ENCODE results near the gene PBLD.
A peak's percentile ranks its signal among the peaks of the same experiment; 100 is the strongest.
"Not testable (repeated sequence)": the region's sequence is repeated elsewhere in the genome, so short reads cannot be mapped to it uniquely, and the experiment has no call there.

The PBLD gene

DNA sequence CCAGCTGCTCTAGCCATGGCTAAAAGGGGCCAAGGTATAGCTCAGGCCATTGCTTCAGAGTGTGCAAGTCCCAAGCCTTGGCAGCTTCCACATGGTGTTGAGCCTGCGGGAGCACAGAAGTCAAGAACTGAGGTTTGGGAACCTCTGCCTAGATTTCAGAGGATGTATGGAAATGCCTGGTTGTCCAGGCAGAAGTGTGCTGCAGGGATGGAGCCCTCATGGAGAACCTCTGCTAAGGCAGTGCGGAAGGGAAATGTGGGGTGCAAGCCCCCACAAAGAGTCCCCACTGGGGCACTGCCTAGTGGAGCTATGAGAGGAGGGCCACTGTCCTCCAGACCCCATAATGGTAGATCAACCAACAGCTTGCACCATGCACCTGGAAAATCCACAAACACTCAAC is 54.9 kb downstream of the PBLD start:
- not testable (repeated sequence) for DNase-seq

DNA sequence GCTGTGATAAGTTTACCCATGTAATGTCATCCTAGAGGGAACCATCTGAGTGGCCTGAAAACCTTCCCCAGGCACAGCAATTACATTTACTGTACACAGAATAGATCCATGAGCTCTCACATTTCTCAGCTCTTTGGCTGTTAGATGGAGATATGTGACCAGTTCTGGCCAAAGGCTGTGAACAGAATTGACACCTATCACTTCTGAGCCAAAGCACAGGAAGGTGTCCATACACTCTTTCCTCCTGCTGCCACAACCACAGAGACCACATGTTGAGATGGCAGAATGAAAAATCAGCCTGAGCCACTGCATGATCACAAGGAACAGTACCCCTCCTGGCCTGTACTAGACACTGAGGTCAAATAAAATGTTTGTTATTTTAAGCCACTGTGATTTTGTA is 56.5 kb downstream of the PBLD start:
- no peak for DNase-seq

- no peak for DNase-seq
Measured at GRCh38 chr10:68275600-68276126, 57.1 kb downstream of the PBLD start.

- no peak for DNase-seq
Measured at GRCh38 chr10:68272833-68273232, 59.9 kb downstream of the PBLD start.

DNA sequence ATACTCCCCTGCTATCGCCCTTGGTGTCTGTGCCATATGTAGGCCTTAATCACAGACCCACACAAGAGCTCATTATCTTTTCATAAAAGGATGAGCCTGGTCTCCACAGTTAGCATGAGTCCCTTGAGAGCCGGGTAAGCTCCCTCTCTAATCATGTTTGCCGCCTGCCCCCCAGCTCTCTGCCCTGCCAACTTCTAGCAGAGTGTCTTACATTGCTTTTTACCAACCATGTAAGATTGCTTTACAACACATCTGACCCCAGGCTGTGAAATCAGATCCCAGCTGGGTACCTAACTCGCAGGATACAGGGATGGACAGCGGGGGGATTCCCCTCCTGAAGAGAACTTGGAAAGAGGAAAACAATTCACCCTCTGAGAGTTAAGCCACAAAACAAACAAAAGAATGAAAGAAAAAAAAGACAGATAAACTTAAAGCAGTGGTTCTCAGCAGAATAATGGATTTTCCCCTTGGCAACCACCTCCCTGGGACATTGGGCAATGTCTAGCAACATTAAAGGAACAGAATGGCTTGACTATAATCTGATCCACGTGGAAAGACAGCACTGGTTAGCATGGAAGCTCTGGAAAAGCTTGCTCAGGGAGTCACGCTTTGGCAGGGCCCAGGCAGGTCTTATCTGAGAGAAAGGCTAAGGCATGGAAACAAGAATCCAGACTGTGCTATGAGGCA is 61.4 kb downstream of the PBLD start:
- DNase-seq: peak; percentile 5

GRCh38 chr10:68269562-68270290 is 63.0 kb downstream of the PBLD start:
- DNase-seq: no peak

GRCh38 chr10:68261132-68261856 is 71.4 kb downstream of the PBLD start:
- DNase-seq: peak; percentile 18

- no peak for DNase-seq
Measured at GRCh38 chr10:68253346-68253745, 79.4 kb downstream of the PBLD start.

- no peak for DNase-seq
Measured at GRCh38 chr10:68251625-68252495, 80.9 kb downstream of the PBLD start.

GRCh38 chr10:68251151-68251550 is 81.6 kb downstream of the PBLD start:
- no peak for DNase-seq

DNA sequence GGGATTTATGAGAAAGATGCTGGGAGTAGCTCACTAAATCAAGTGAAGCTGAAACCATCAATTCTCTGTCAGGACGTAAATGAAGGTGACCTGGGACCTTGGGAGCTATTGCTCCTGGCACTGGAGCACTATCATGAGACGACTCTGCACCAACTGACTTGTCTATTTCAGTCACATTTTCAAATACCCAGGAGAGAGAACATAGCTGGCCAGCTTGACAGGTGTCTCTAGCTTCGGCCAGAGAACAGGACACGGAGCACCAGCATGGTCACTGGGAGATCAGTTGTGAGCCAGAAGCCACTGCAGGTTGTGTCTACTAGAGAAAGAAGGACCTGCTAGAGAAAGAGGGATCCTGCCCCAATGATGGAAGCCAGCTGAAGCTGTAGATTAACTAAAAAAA is 83.4 kb downstream of the PBLD start:
- DNase-seq: no peak

- DNase-seq: no peak
Measured at GRCh38 chr10:68247931-68248330, 84.8 kb downstream of the PBLD start.

DNA sequence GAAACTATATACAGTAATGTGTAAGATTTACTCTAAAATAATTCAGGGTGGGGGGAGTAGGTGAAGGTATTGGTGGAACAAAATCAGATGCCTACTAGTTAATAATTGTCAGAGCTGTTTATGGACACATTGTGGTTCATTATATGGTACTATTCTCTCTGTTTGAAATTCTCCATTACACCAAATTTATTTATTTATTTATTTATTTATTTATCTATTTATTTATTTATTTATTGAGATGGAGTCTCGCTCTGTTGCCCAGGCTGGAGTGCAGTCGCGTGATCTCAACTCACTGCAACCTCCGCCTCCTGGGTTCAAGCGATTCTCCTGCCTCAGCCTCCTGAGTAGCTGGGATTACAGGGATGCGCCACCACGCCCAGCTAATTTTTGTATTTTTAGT is 86.3 kb downstream of the PBLD start:
- not testable (repeated sequence) for DNase-seq

GRCh38 chr10:68242051-68242450 is 90.7 kb downstream of the PBLD start:
- DNase-seq: no peak

DNA sequence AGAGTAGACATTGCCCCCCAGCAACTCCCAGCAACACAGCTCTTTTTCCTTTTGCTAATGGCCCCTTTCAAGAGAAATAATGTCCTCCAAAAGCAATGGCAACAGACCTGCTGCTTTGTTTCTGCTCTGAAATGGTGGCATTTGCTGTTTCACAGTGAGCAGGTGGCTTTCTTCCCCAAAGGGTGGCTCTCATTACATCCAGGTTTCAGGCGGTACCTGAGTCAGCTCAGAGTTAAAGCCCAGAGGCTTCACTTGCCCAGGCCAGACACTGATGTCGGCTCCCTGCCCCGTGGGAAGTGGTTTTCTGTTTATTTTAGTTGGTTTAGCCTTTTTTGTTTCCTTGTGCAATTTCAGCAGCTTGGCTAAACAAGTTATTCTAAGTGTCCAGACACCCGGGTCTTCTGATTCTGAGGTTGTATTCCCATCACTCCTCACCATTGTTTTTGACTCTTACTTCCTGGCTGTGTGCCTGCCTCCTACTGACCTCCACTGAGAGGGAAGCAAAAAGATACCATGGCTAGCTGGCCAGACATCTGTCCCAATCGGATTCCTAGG is 93.1 kb downstream of the PBLD start:
- no peak for DNase-seq

DNA sequence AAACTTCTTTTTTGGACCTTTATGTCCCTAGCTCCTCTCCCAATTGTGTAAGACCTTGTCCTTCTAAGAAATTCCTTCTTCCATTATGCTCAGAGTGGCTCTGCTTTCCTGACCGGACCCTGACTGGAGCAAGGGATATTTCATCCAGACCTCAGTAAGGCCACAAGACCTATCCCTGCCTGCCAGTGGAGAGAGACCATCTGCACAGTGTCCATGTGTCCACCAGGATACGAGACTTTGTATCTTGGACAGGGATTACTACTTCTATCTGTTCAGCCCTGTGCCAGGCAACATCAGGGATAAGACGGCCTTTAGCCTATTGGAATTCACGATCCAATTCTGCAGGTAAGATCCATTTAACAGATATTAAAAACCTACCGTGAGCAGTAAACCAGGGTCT is 93.7 kb downstream of the PBLD start:
- no peak for DNase-seq

GRCh38 chr10:68238371-68238770 is 94.4 kb downstream of the PBLD start:
- no peak for DNase-seq

GRCh38 chr10:68237173-68237572 is 95.6 kb downstream of the PBLD start:
- DNase-seq: no peak

- no peak for DNase-seq
Measured at GRCh38 chr10:68235581-68235980, 97.1 kb downstream of the PBLD start.

DNA sequence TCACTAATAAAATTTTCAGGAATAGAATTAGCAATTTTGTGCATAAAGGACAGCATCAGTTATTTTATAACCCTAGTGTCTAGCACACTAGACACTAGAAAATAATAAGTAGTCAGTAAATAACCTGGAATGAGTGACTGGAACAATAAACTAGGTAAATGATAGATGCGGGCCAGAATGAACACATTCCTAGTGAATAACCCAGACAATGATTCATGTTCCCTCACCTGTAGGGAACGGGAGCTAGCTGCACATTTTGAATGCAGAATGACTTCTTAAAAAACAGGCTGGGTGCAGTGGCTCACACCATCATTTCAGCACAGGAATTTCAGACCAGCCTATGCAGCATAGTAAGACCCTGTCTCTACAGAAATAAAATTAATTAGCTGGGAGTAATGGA is 97.6 kb downstream of the PBLD start:
- no peak for DNase-seq

- no peak for DNase-seq
Measured at GRCh38 chr10:68233046-68233445, 99.7 kb downstream of the PBLD start.
